Esophagus muscularis mucosa (tissue), 4 donors: ENCODE data around the gene LPCAT1.

Experiments
- CTCF ChIP-seq, 3 experiments: fragments of 200-600 bp in 2 of 3; fragments of 450-650 bp in 1 of 3; sonication (generic) in 2 of 3; IDR thresholded peaks; one replicate each; pipeline ENCODE4 v1.5.1; 2017 to 2019; ENCODE audit warnings: antibody characterized with exemption in 3 of 3, mild to moderate bottlenecking in 2 of 3, moderate library complexity in 1 of 3
- EP300 ChIP-seq: sonication (generic); formaldehyde crosslinking; IDR thresholded peaks from one replicate; pipeline ENCODE4 v1.6.1; 2017; ENCODE audit warnings: antibody characterized with exemption
- POLR2A ChIP-seq: fragments of 450-650 bp; IDR thresholded peaks from one replicate; pipeline ENCODE4 v1.6.1; 2017; ENCODE audit warnings: antibody characterized with exemption, moderate library complexity, mild to moderate bottlenecking, low read depth
- POLR2AphosphoS5 ChIP-seq, 2 donors: sonication (generic); formaldehyde crosslinking; IDR thresholded peaks; one replicate each; pipeline ENCODE4 v1.6.1; 2017; ENCODE audit warnings: antibody characterized with exemption in 2 of 2

- TF ChIP-seq CTCF (IDR thresholded peaks at IDR 0.05) (no peak), EP300 (no peak), POLR2A (no peak), POLR2AphosphoS5 (IDR thresholded peaks at IDR 0.05) (no peak)
Observed at GRCh38 chr5:1515311-1515920, 8.3 kb downstream of the LPCAT1 start.
